Keratinocyte (primary cell): ENCODE results near the gene PPP2R5E. TPM values are rescaled to one million over a fixed set of nuclear protein-coding genes. Genes with fewer than 3 reads are reported as not detected.
A peak's percentile ranks its signal among the peaks of the same experiment; 100 is the strongest.

Source experiments
- DNase-seq: peaks from one replicate; pipeline ENCODE4 v3.0.0-alpha.2; 2011; ENCODE audit warnings: low read depth, missing footprints, low spot score
- FAIRE-seq: peaks from 2 replicates; lab custom pipeline; 2011; peaks lifted over from hg19 to GRCh38; lab: Jason Lieb, UNC
- H2AFZ ChIP-seq: 2 replicates; pipeline ENCODE4 v1.6.0; 2012; ENCODE audit warnings: low read length, control low read depth, inconsistent platforms; ENCODE audit not compliant: control insufficient read depth
- H3K27ac ChIP-seq: 2 replicates; pipeline ENCODE4 v1.5.1; 2011; ENCODE audit warnings: low read length; ENCODE audit not compliant: control insufficient read depth, insufficient read depth
- H3K27me3 ChIP-seq: 3 replicates; pipeline ENCODE4 v1.6.0; 2011; ENCODE audit warnings: low read length; ENCODE audit not compliant: control insufficient read depth, insufficient read depth; ENCODE audit errors: extremely low read depth
- H3K36me3 ChIP-seq, 2 experiments: 2 replicates in 1 of 2; 3 replicates in 1 of 2; pipeline ENCODE4 v1.5.1; 2011; ENCODE audit warnings: low read length in 2 of 2, mild to moderate bottlenecking in 1 of 2; ENCODE audit not compliant: control insufficient read depth in 2 of 2, insufficient read depth in 2 of 2; ENCODE audit errors: extremely low read depth in 1 of 2
- H3K4me1 ChIP-seq: 3 replicates; pipeline ENCODE4 v1.5.1; 2011; ENCODE audit warnings: low read length; ENCODE audit not compliant: control insufficient read depth, insufficient read depth; ENCODE audit errors: extremely low read depth
- H3K4me2 ChIP-seq: 3 replicates; pipeline ENCODE4 v1.6.0; 2011; ENCODE audit warnings: low read depth, low read length; ENCODE audit not compliant: control insufficient read depth, insufficient read depth; ENCODE audit errors: extremely low read depth
- H3K4me3 ChIP-seq, 3 experiments: fragments of 200-600 bp in 1 of 3; sonication (generic) in 1 of 3; 2 replicates in 2 of 3; 3 replicates in 1 of 3; pipeline ENCODE4 v1.5.1; 2011 to 2016; ENCODE audit warnings: low read length in 3 of 3, mild to moderate bottlenecking in 3 of 3, control low read depth in 2 of 3, inconsistent platforms in 1 of 3, low read depth in 1 of 3, mixed read lengths in 1 of 3, mixed run types in 1 of 3, moderate library complexity in 1 of 3; ENCODE audit not compliant: control insufficient read depth in 2 of 3, insufficient read depth in 2 of 3; ENCODE audit errors: extremely low read depth in 1 of 3
- H3K79me2 ChIP-seq: 2 replicates; pipeline ENCODE4 v1.6.0; 2012; ENCODE audit warnings: low read length; ENCODE audit not compliant: control insufficient read depth, insufficient read depth
- H3K9ac ChIP-seq: 3 replicates; pipeline ENCODE4 v1.6.0; 2011; ENCODE audit warnings: low read length; ENCODE audit not compliant: control insufficient read depth, insufficient read depth; ENCODE audit errors: extremely low read depth
- H3K9me1 ChIP-seq: 3 replicates; pipeline ENCODE4 v1.6.0; 2011; ENCODE audit warnings: low read length; ENCODE audit not compliant: control insufficient read depth, insufficient read depth; ENCODE audit errors: extremely low read depth
- H3K9me3 ChIP-seq: 2 replicates; pipeline ENCODE4 v1.5.1; 2012; ENCODE audit warnings: low read depth, low read length; ENCODE audit not compliant: control insufficient read depth
- H4K20me1 ChIP-seq: 3 replicates; pipeline ENCODE4 v1.6.0; 2011; ENCODE audit warnings: low read length; ENCODE audit not compliant: control insufficient read depth, insufficient read depth; ENCODE audit errors: extremely low read depth
- EZH2 ChIP-seq: IDR thresholded peaks from one replicate; pipeline ENCODE4 v1.6.1; 2012; ENCODE audit warnings: inconsistent platforms, mild to moderate bottlenecking, low read length, moderate library complexity
- dilution Hi-C: fragments of 300-500 bp; cut with MboI; formaldehyde crosslinking; loops from one replicate; pipeline ENCODE4 v1.7.0; 2020; ENCODE audit warnings: low sequenced_read_pairs; ENCODE audit not compliant: extremely low pct_ligation_motif_present
- polyA plus RNA-seq, 5 experiments: library from polyadenylated mRNA; depleted of rRNA in 3 of 5; stranded (reverse) in 3 of 5; stranded (forward) in 1 of 5; unstranded in 1 of 5; fragments of >200 nt; gene quantifications; 1 replicate in 1 of 5; 2 replicates in 3 of 5; 3 replicates in 1 of 5; pipeline versions ENCODE4 v1.2.1 to v1.2.3, GENCODE V29; 2011 to 2012; ENCODE audit warnings: missing spikeins in 2 of 5, low read depth in 1 of 5, low replicate concordance in 1 of 5
- TF ChIP-seq, protein P1 (sequence below), 3 experiments: IDR thresholded peaks in 1 of 3; conservative IDR thresholded peaks in 1 of 3; optimal IDR thresholded peaks in 1 of 3; 2 replicates in 2 of 3; 3 replicates in 1 of 3; pipeline versions ENCODE3 to v1.5.1; 2011; ENCODE audit warnings: low read length in 3 of 3, mild to moderate bottlenecking in 3 of 3, moderate library complexity in 2 of 3, control low read depth in 1 of 3, inconsistent platforms in 1 of 3; ENCODE audit not compliant: insufficient read depth in 2 of 3; ENCODE audit errors: extremely low read depth in 1 of 3

The PPP2R5E gene
- polyA plus RNA-seq, 1 donor (not counting 4 experiments of a cell fraction or from before 2014, with no cell fraction given) = 22.7 TPM

DNA sequence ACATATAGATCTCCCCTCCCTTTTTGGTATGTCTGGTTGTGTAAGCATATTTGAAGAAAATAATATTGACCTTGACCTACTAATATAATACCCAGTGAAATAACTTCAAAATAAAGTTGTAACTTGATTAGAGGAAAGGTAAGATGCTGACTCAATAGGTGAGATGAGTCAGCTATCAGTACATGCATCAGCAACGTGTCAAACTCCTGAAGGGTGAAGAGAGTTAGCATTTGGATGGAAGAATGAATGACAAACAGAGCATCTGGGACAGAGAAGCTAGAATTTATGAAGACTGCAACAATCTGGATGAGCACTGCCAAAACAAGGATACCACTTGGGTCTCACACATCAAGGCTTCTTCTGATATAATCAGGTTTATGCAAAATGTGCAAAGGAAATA lies 74.9 kb downstream of the PPP2R5E start:
- H3K79me2 ChIP-seq = peaks cover 61% of the 10 kb centered on the region
- H2AFZ ChIP-seq = no peak overlapping the region
- no peaks in the 10 kb centered on the region for H3K9me3 ChIP-seq
- dilution Hi-C loops = no loop called here
- FAIRE-seq (peak; percentile 85), DNase-seq (no peak)
- H3K4me3 ChIP-seq = no peak overlapping the region
- no peaks in the 10 kb centered on the region for H4K20me1 ChIP-seq
- H3K27ac ChIP-seq = peak overlapping the region; percentile 66
- peaks cover 3% of the 10 kb centered on the region for H3K9me1 ChIP-seq
- H3K4me1 ChIP-seq = peaks cover 39% of the 10 kb centered on the region
- peaks cover 0 to 2% of the 10 kb centered on the region in 2 experiments for H3K36me3 ChIP-seq
- no peaks in the 10 kb centered on the region for H3K27me3 ChIP-seq
- peak overlapping the region; percentile 10 for H3K4me2 ChIP-seq
- no peak overlapping the region for H3K9ac ChIP-seq
- TF ChIP-seq, protein P1, sequence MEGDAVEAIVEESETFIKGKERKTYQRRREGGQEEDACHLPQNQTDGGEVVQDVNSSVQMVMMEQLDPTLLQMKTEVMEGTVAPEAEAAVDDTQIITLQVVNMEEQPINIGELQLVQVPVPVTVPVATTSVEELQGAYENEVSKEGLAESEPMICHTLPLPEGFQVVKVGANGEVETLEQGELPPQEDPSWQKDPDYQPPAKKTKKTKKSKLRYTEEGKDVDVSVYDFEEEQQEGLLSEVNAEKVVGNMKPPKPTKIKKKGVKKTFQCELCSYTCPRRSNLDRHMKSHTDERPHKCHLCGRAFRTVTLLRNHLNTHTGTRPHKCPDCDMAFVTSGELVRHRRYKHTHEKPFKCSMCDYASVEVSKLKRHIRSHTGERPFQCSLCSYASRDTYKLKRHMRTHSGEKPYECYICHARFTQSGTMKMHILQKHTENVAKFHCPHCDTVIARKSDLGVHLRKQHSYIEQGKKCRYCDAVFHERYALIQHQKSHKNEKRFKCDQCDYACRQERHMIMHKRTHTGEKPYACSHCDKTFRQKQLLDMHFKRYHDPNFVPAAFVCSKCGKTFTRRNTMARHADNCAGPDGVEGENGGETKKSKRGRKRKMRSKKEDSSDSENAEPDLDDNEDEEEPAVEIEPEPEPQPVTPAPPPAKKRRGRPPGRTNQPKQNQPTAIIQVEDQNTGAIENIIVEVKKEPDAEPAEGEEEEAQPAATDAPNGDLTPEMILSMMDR (optimal IDR thresholded peaks at IDR 0.05 in 1 of 3, IDR thresholded peaks at IDR 0.05 in 1 of 3, conservative IDR thresholded peaks at IDR 0.05 in 1 of 3; ENCODE audit: extremely low read depth in 1 of 3, insufficient read depth in 2 of 3, low read length in 3 of 3) = no peak
- no peak for TF ChIP-seq EZH2

- Histone ChIP-seq H3K4me3 (no peak overlapping the region), H3K4me1 (peaks cover 31% of the 10 kb centered on the region), H3K79me2 (peaks cover 55% of the 10 kb centered on the region), H3K9me3 (no peaks in the 10 kb centered on the region), H3K36me3 (peaks cover 0 to 2% of the 10 kb centered on the region in 2 experiments), H4K20me1 (no peaks in the 10 kb centered on the region), H3K27ac (peak overlapping the region; percentile 66), H3K4me2 (no peak overlapping the region), H3K9me1 (peaks cover 3% of the 10 kb centered on the region), H3K27me3 (no peaks in the 10 kb centered on the region), H3K9ac (no peak overlapping the region), H2AFZ (no peak overlapping the region)
- TF ChIP-seq, protein P1 (optimal IDR thresholded peaks at IDR 0.05 in 1 of 3, IDR thresholded peaks at IDR 0.05 in 1 of 3, conservative IDR thresholded peaks at IDR 0.05 in 1 of 3; ENCODE audit: extremely low read depth in 1 of 3, insufficient read depth in 2 of 3, low read length in 3 of 3) = no peak
- no peak for TF ChIP-seq EZH2
- FAIRE-seq (no peak), DNase-seq (no peak)
- dilution Hi-C loops = no loop called here
These were observed 75.6 kb downstream of the PPP2R5E start for GRCh38 chr14:63467440-63468072.
